GM19238 (cell line): ENCODE results near the gene PLXDC1.

Source experiments
- DNase-seq: peaks from one replicate; pipeline ENCODE4 v3.0.0; 2011; ENCODE audit warnings: low spot score; ENCODE audit not compliant: insufficient read length

Gene PLXDC1

GRCh38 chr17:39097537-39097936 is 53.9 kb downstream of the PLXDC1 start:
- no peak for DNase-seq

- DNase-seq: no peak
These were observed 54.3 kb downstream of the PLXDC1 start for GRCh38 chr17:39097150-39097519.

- no peak for DNase-seq
These were observed 54.8 kb downstream of the PLXDC1 start for GRCh38 chr17:39096508-39097149.

GRCh38 chr17:39095309-39095686 is 56.1 kb downstream of the PLXDC1 start:
- DNase-seq: no peak

- no peak for DNase-seq
These were observed 56.7 kb downstream of the PLXDC1 start for GRCh38 chr17:39094607-39095308.

- no peak for DNase-seq
These were observed 58.7 kb downstream of the PLXDC1 start for GRCh38 chr17:39092692-39093230.

- no peak for DNase-seq
These were observed 60.4 kb downstream of the PLXDC1 start for GRCh38 chr17:39090908-39091665.

GRCh38 chr17:39090400-39090799 is 61.0 kb downstream of the PLXDC1 start:
- DNase-seq: no peak

- DNase-seq: no peak
These were observed 66.9 kb downstream of the PLXDC1 start for GRCh38 chr17:39084558-39084957.

- no peak for DNase-seq
These were observed 68.2 kb downstream of the PLXDC1 start for GRCh38 chr17:39083270-39083669.

- DNase-seq: no peak
These were observed 69.0 kb downstream of the PLXDC1 start for GRCh38 chr17:39082482-39082881.

GRCh38 chr17:39081851-39082250 is 69.6 kb downstream of the PLXDC1 start:
- DNase-seq: no peak

GRCh38 chr17:39080421-39081078 is 70.9 kb downstream of the PLXDC1 start:
- DNase-seq: no peak

GRCh38 chr17:39079836-39080235 is 71.6 kb downstream of the PLXDC1 start:
- DNase-seq: no peak

GRCh38 chr17:39077866-39078265 is 73.6 kb downstream of the PLXDC1 start:
- DNase-seq: no peak

- no peak for DNase-seq
These were observed 74.2 kb downstream of the PLXDC1 start for GRCh38 chr17:39077252-39077651.

GRCh38 chr17:39074676-39075075 is 76.8 kb downstream of the PLXDC1 start:
- DNase-seq: no peak

- no peak for DNase-seq
These were observed 77.5 kb downstream of the PLXDC1 start for GRCh38 chr17:39073916-39074315.

- no peak for DNase-seq
These were observed 78.1 kb downstream of the PLXDC1 start for GRCh38 chr17:39073353-39073752.

- DNase-seq: no peak
These were observed 79.9 kb downstream of the PLXDC1 start for GRCh38 chr17:39071573-39071972.

GRCh38 chr17:39069114-39069756 is 82.2 kb downstream of the PLXDC1 start:
- DNase-seq: peak; percentile 42
